GM18861 (cell line): ENCODE measurements around the gene PODXL2.
"Not testable (repeated sequence)": the region's sequence is repeated elsewhere in the genome, so short reads cannot be mapped to it uniquely, and the experiment has no call there.

Source experiments
- ATAC-seq: cut with Tn5 transposase; IDR thresholded peaks from one replicate; pipeline ENCODE4 v1.9.1; 2021; ENCODE audit not compliant: unreplicated experiment

PODXL2 gene

GRCh38 chr3:127654993-127655392 lies 26.0 kb downstream of the PODXL2 start:
- ATAC-seq = not testable (repeated sequence)

GRCh38 chr3:127655641-127656040 lies 26.7 kb downstream of the PODXL2 start:
- no peak for ATAC-seq

- ATAC-seq = no peak
These were observed 27.9 kb downstream of the PODXL2 start for GRCh38 chr3:127656906-127657305.

- no peak for ATAC-seq
These were observed 29.2 kb downstream of the PODXL2 start for GRCh38 chr3:127658234-127658633.

GRCh38 chr3:127660621-127661251 lies 31.8 kb downstream of the PODXL2 start:
- no peak for ATAC-seq

- ATAC-seq = no peak
These were observed 32.6 kb downstream of the PODXL2 start for GRCh38 chr3:127661600-127661999.

GRCh38 chr3:127662001-127662469 lies 33.0 kb downstream of the PODXL2 start:
- no peak for ATAC-seq

- no peak for ATAC-seq
These were observed 34.2 kb downstream of the PODXL2 start for GRCh38 chr3:127663151-127663550.

- no peak for ATAC-seq
These were observed 36.2 kb downstream of the PODXL2 start for GRCh38 chr3:127665165-127665564.

- ATAC-seq = no peak
These were observed 36.6 kb downstream of the PODXL2 start for GRCh38 chr3:127665586-127665985.

GRCh38 chr3:127666676-127667075 lies 37.7 kb downstream of the PODXL2 start:
- no peak for ATAC-seq

GRCh38 chr3:127667119-127667681 lies 38.2 kb downstream of the PODXL2 start:
- ATAC-seq = no peak

GRCh38 chr3:127668906-127669305 lies 39.9 kb downstream of the PODXL2 start:
- ATAC-seq = no peak

GRCh38 chr3:127669541-127670228 lies 40.7 kb downstream of the PODXL2 start:
- ATAC-seq = no peak

- no peak for ATAC-seq
These were observed 41.2 kb downstream of the PODXL2 start for GRCh38 chr3:127670229-127670559.

- no peak for ATAC-seq
These were observed 42.0 kb downstream of the PODXL2 start for GRCh38 chr3:127670761-127671522.

GRCh38 chr3:127671523-127672428 lies 42.8 kb downstream of the PODXL2 start:
- no peak for ATAC-seq

- ATAC-seq = no peak
These were observed 43.6 kb downstream of the PODXL2 start, which contains the start of gene ABTB1 for GRCh38 chr3:127672429-127673190. TSS of gene ABTB1 (plus strand) at chr3:127672952. CDS start at chr3:127673026, 74 bp downstream.

GRCh38 chr3:127673191-127674100 lies 44.5 kb downstream of the PODXL2 start:
- ATAC-seq = no peak
